ENCODE measurements around the gene ATL1. TPM values are rescaled to one million over a fixed set of nuclear protein-coding genes. Genes with fewer than 3 reads are reported as not detected.

The ATL1 gene
- total and polyA plus RNA-seq, 4 experiments from 2014 or later: 0.64 to 2.1 (median 1.6) TPM

GRCh38 chr14:50600849-50601248 lies 40.9 kb downstream of the ATL1 start:
- no peak overlapping the region for H3K27ac Mint-ChIP-seq
- no peak overlapping the region for H3K4me3 Mint-ChIP-seq
- intact Hi-C loops (cut with micrococcal nuclease): loop anchor here (1.0 kb wide), 3 partner anchors 172 to 259 kb away; no protein-coding TSS in a partner anchor
- no peaks in the 10 kb centered on the region for H3K9me3 ChIP-seq (ENCODE audit: control insufficient read depth in 1 of 2, low read length in 2 of 2)
- H3K4me1 ChIP-seq (ENCODE audit: insufficient read depth, low read length): no peaks in the 10 kb centered on the region
- no peaks in the 10 kb centered on the region for H3K9me3 Mint-ChIP-seq
- DNase-seq: no peak
- H3K4me1 Mint-ChIP-seq: no peaks in the 10 kb centered on the region
- H3K36me3 Mint-ChIP-seq: no peaks in the 10 kb centered on the region
- H3K27me3 ChIP-seq (ENCODE audit: insufficient read depth, low read length): no peaks in the 10 kb centered on the region
- CTCF ChIA-PET (ENCODE audit: partially characterized antibody): interaction anchor here (0.7 to 2.8 kb wide), 15 partner anchors 9 to 677 kb away, joined by 3 to 36 read pairs (median 4); no protein-coding TSS in a partner anchor
- peaks cover 0 to 1% of the 10 kb centered on the region in 2 donors for H3K27me3 Mint-ChIP-seq
- no peak overlapping the region for H3K27ac ChIP-seq (ENCODE audit: low read depth, low read length)
- no peak overlapping the region for H3K4me3 ChIP-seq (ENCODE audit: low read length in 2 of 2)
- H3K36me3 ChIP-seq (ENCODE audit: insufficient read depth, low read length): no peaks in the 10 kb centered on the region
- POLR2A ChIA-PET (ENCODE audit: partially characterized antibody): interaction anchor here (1.3 kb wide), 1 partner anchor 259 kb away, joined by 3 read pairs; no protein-coding TSS in a partner anchor

GRCh38 chr14:50601394-50601793 lies 41.4 kb downstream of the ATL1 start:
- intact Hi-C loops (cut with micrococcal nuclease): no loop called here
- peaks cover 0 to 1% of the 10 kb centered on the region in 2 donors for H3K27me3 Mint-ChIP-seq

GRCh38 chr14:50602035-50602434 lies 42.1 kb downstream of the ATL1 start:
- Histone ChIP-seq H3K4me3 (ENCODE audit: low read length in 2 of 2) (no peak overlapping the region), H3K9me3 (ENCODE audit: control insufficient read depth in 1 of 2, low read length in 2 of 2) (no peaks in the 10 kb centered on the region), H3K36me3 (ENCODE audit: insufficient read depth, low read length) (no peaks in the 10 kb centered on the region), H3K27me3 (ENCODE audit: insufficient read depth, low read length) (no peaks in the 10 kb centered on the region), H3K4me1 (ENCODE audit: insufficient read depth, low read length) (no peaks in the 10 kb centered on the region), H3K27ac (ENCODE audit: low read depth, low read length) (no peak overlapping the region)
- intact Hi-C loops (cut with micrococcal nuclease): no loop called here
- no peak overlapping the region for H3K4me3 Mint-ChIP-seq
- no peak overlapping the region for H3K27ac Mint-ChIP-seq
- no peak for DNase-seq
- H3K9me3 Mint-ChIP-seq: no peaks in the 10 kb centered on the region
- ChIA-PET POLR2A (ENCODE audit: partially characterized antibody) (no interaction called here), CTCF (ENCODE audit: partially characterized antibody) (interaction anchor here (0.7 to 2.8 kb wide), 5 partner anchors 170 to 264 kb away, joined by 3 to 36 read pairs (median 3); no protein-coding TSS in a partner anchor)
- H3K36me3 Mint-ChIP-seq: no peaks in the 10 kb centered on the region
- no peaks in the 10 kb centered on the region for H3K4me1 Mint-ChIP-seq
- peaks cover 0 to 1% of the 10 kb centered on the region in 2 donors for H3K27me3 Mint-ChIP-seq

More at GRCh38 chr14:50601394-50601793, 41.4 kb downstream of the ATL1 start:
- Histone ChIP-seq H3K4me1 (ENCODE audit: insufficient read depth, low read length) (no peaks in the 10 kb centered on the region), H3K9me3 (ENCODE audit: control insufficient read depth in 1 of 2, low read length in 2 of 2) (no peaks in the 10 kb centered on the region), H3K36me3 (ENCODE audit: insufficient read depth, low read length) (no peaks in the 10 kb centered on the region), H3K4me3 (ENCODE audit: low read length in 2 of 2) (no peak overlapping the region), H3K27me3 (ENCODE audit: insufficient read depth, low read length) (no peaks in the 10 kb centered on the region), H3K27ac (ENCODE audit: low read depth, low read length) (no peak overlapping the region)
- ChIA-PET POLR2A (ENCODE audit: partially characterized antibody) (interaction anchor here (1.3 kb wide), 1 partner anchor 258 kb away, joined by 3 read pairs; no protein-coding TSS in a partner anchor), CTCF (ENCODE audit: partially characterized antibody) (interaction anchor here (0.7 to 2.8 kb wide), 11 partner anchors 9 to 264 kb away, joined by 3 to 36 read pairs (median 4); no protein-coding TSS in a partner anchor)
- Mint-ChIP-seq H3K4me1 (no peaks in the 10 kb centered on the region), H3K4me3 (no peak overlapping the region), H3K9me3 (no peaks in the 10 kb centered on the region), H3K27ac (no peak overlapping the region), H3K36me3 (no peaks in the 10 kb centered on the region)
- DNase-seq: no peak

GRCh38 chr14:50603565-50603964 lies 43.6 kb downstream of the ATL1 start:
- ChIA-PET POLR2A (ENCODE audit: partially characterized antibody) (no interaction called here), CTCF (ENCODE audit: partially characterized antibody) (interaction anchor here (1.1 kb wide), 1 partner anchor 256 kb away, joined by 6 read pairs; no protein-coding TSS in a partner anchor)
- Histone ChIP-seq H3K4me1 (ENCODE audit: insufficient read depth, low read length) (no peaks in the 10 kb centered on the region), H3K4me3 (ENCODE audit: low read length in 2 of 2) (no peak overlapping the region), H3K36me3 (ENCODE audit: insufficient read depth, low read length) (no peaks in the 10 kb centered on the region), H3K9me3 (ENCODE audit: control insufficient read depth in 1 of 2, low read length in 2 of 2) (no peaks in the 10 kb centered on the region), H3K27me3 (ENCODE audit: insufficient read depth, low read length) (no peaks in the 10 kb centered on the region), H3K27ac (ENCODE audit: low read depth, low read length) (no peak overlapping the region)
- Mint-ChIP-seq H3K4me1 (no peaks in the 10 kb centered on the region), H3K27me3 (peaks cover 0 to 1% of the 10 kb centered on the region in 2 donors), H3K27ac (no peak overlapping the region), H3K9me3 (no peaks in the 10 kb centered on the region), H3K36me3 (no peaks in the 10 kb centered on the region), H3K4me3 (no peak overlapping the region)
- DNase-seq: no peak
- intact Hi-C loops (cut with micrococcal nuclease): no loop called here

GRCh38 chr14:50605766-50606165 lies 45.8 kb downstream of the ATL1 start:
- Histone ChIP-seq H3K27ac (ENCODE audit: low read depth, low read length) (no peak overlapping the region), H3K4me3 (ENCODE audit: low read length in 2 of 2) (no peak overlapping the region), H3K4me1 (ENCODE audit: insufficient read depth, low read length) (no peaks in the 10 kb centered on the region), H3K36me3 (ENCODE audit: insufficient read depth, low read length) (no peaks in the 10 kb centered on the region), H3K9me3 (ENCODE audit: control insufficient read depth in 1 of 2, low read length in 2 of 2) (no peaks in the 10 kb centered on the region), H3K27me3 (ENCODE audit: insufficient read depth, low read length) (no peaks in the 10 kb centered on the region)
- no peaks in the 10 kb centered on the region for H3K9me3 Mint-ChIP-seq
- ChIA-PET CTCF (ENCODE audit: partially characterized antibody) (interaction anchor here (1.2 kb wide), 1 partner anchor 11 kb away, joined by 3 read pairs; no protein-coding TSS in a partner anchor), POLR2A (ENCODE audit: partially characterized antibody) (no interaction called here)
- no peaks in the 10 kb centered on the region for H3K4me1 Mint-ChIP-seq
- H3K36me3 Mint-ChIP-seq: no peaks in the 10 kb centered on the region
- peaks cover 0 to 1% of the 10 kb centered on the region in 2 donors for H3K27me3 Mint-ChIP-seq
- H3K27ac Mint-ChIP-seq: no peak overlapping the region
- H3K4me3 Mint-ChIP-seq: no peak overlapping the region
- DNase-seq: no peak
- intact Hi-C loops (cut with micrococcal nuclease): no loop called here

- H3K4me3 Mint-ChIP-seq: no peak overlapping the region
- Histone ChIP-seq H3K4me1 (ENCODE audit: insufficient read depth, low read length) (no peaks in the 10 kb centered on the region), H3K36me3 (ENCODE audit: insufficient read depth, low read length) (no peaks in the 10 kb centered on the region), H3K27me3 (ENCODE audit: insufficient read depth, low read length) (no peaks in the 10 kb centered on the region), H3K9me3 (ENCODE audit: control insufficient read depth in 1 of 2, low read length in 2 of 2) (no peaks in the 10 kb centered on the region), H3K27ac (ENCODE audit: low read depth, low read length) (no peak overlapping the region), H3K4me3 (ENCODE audit: low read length in 2 of 2) (no peak overlapping the region)
- ChIA-PET CTCF (ENCODE audit: partially characterized antibody) (interaction anchor here (0.8 to 1.2 kb wide), 2 partner anchors 9 to 12 kb away, joined by 3 read pairs; no protein-coding TSS in a partner anchor), POLR2A (ENCODE audit: partially characterized antibody) (no interaction called here)
- no peak for DNase-seq
- H3K9me3 Mint-ChIP-seq: no peaks in the 10 kb centered on the region
- H3K27me3 Mint-ChIP-seq: peaks cover 0 to 4% of the 10 kb centered on the region in 2 donors
- H3K27ac Mint-ChIP-seq: no peak overlapping the region
- H3K36me3 Mint-ChIP-seq: no peaks in the 10 kb centered on the region
- H3K4me1 Mint-ChIP-seq: no peaks in the 10 kb centered on the region
- intact Hi-C loops (cut with micrococcal nuclease): no loop called here
Measured at GRCh38 chr14:50606468-50606867, 46.5 kb downstream of the ATL1 start.

GRCh38 chr14:50607181-50607580 lies 47.2 kb downstream of the ATL1 start:
- H3K4me3 ChIP-seq (ENCODE audit: low read length in 2 of 2): no peak overlapping the region
- Mint-ChIP-seq H3K36me3 (no peaks in the 10 kb centered on the region), H3K4me3 (no peak overlapping the region), H3K27ac (no peak overlapping the region), H3K4me1 (no peaks in the 10 kb centered on the region), H3K27me3 (peaks cover 0 to 5% of the 10 kb centered on the region in 2 donors), H3K9me3 (no peaks in the 10 kb centered on the region)
- H3K4me1 ChIP-seq (ENCODE audit: insufficient read depth, low read length): no peaks in the 10 kb centered on the region
- intact Hi-C loops (cut with micrococcal nuclease): no loop called here
- H3K27me3 ChIP-seq (ENCODE audit: insufficient read depth, low read length): no peaks in the 10 kb centered on the region
- H3K9me3 ChIP-seq (ENCODE audit: control insufficient read depth in 1 of 2, low read length in 2 of 2): no peaks in the 10 kb centered on the region
- ChIA-PET CTCF (ENCODE audit: partially characterized antibody) (interaction anchor here (0.8 to 1.5 kb wide), 2 partner anchors 10 to 253 kb away, joined by 3 to 4 read pairs; no protein-coding TSS in a partner anchor), POLR2A (ENCODE audit: partially characterized antibody) (no interaction called here)
- DNase-seq: no peak
- H3K27ac ChIP-seq (ENCODE audit: low read depth, low read length): no peak overlapping the region
- no peaks in the 10 kb centered on the region for H3K36me3 ChIP-seq (ENCODE audit: insufficient read depth, low read length)
